HG03060 (cell line): ENCODE measurements around the gene BCL2L12.

Experiments used
- ATAC-seq: cut with Tn5 transposase; IDR thresholded peaks from one replicate; pipeline ENCODE4 v1.9.1; 2021; ENCODE audit warnings: low read depth, moderate number of reproducible peaks; ENCODE audit not compliant: unreplicated experiment

Gene BCL2L12

GRCh38 chr19:49660338-49660961 lies 5.3 kb upstream of the BCL2L12 start:
- no peak for ATAC-seq

GRCh38 chr19:49662011-49662410 lies 3.7 kb upstream of the BCL2L12 start:
- no peak for ATAC-seq

GRCh38 chr19:49663224-49663623 lies 2.5 kb upstream of the BCL2L12 start:
- ATAC-seq, result no peak

GRCh38 chr19:49664171-49665035 lies 1.3 kb upstream of the BCL2L12 start:
- no peak for ATAC-seq

- no peak for ATAC-seq
Measured at GRCh38 chr19:49665036-49665350, 740 bp upstream of the BCL2L12 start.

GRCh38 chr19:49666120-49666444 lies 349 bp downstream of the BCL2L12 start:
- ATAC-seq, result no peak

GRCh38 chr19:49667473-49667872 lies 1.7 kb downstream of the BCL2L12 start:
- ATAC-seq, result no peak

- no peak for ATAC-seq
Measured at GRCh38 chr19:49669516-49669915, 3.8 kb downstream of the BCL2L12 start.

GRCh38 chr19:49672131-49672919 lies 6.6 kb downstream of the BCL2L12 start:
- no peak for ATAC-seq

GRCh38 chr19:49676136-49676783 lies 10.5 kb downstream of the BCL2L12 start:
- peak; percentile 56 for ATAC-seq

- ATAC-seq, result no peak
Measured at GRCh38 chr19:49676784-49677230, 11.1 kb downstream of the BCL2L12 start.

- ATAC-seq, result no peak
Measured at GRCh38 chr19:49677231-49677900, 11.6 kb downstream of the BCL2L12 start, which contains the start of gene PRMT1. PRMT1 (plus strand) TSS chr19:49677271; CDS start chr19:49677281, 10 bp downstream.

GRCh38 chr19:49677901-49678674 lies 12.4 kb downstream of the BCL2L12 start:
- no peak for ATAC-seq

GRCh38 chr19:49678985-49679770 lies 13.4 kb downstream of the BCL2L12 start:
- ATAC-seq, result no peak

GRCh38 chr19:49679771-49680413 lies 14.2 kb downstream of the BCL2L12 start:
- ATAC-seq, result no peak

GRCh38 chr19:49680421-49681351 lies 15.0 kb downstream of the BCL2L12 start:
- ATAC-seq, result no peak

- no peak for ATAC-seq
Measured at GRCh38 chr19:49681830-49682229, 16.1 kb downstream of the BCL2L12 start.
